Mesothelial cell of epicardium (in vitro differentiated cells): ENCODE measurements around the gene SYTL4. TPM values are rescaled to one million over a fixed set of nuclear protein-coding genes. Genes with fewer than 3 reads are reported as not detected.

Experiments
- DNase-seq, 2 experiments: peaks; one replicate each; pipeline ENCODE4 v3.0.0; 2021; ENCODE audit warnings: low spot score in 2 of 2; ENCODE audit not compliant: unreplicated experiment in 2 of 2
- H3K27ac Mint-ChIP-seq: 2 replicates; pipeline ENCODE4 v1.8.0; 2021; ENCODE audit warnings: mixed read lengths
- H3K27me3 Mint-ChIP-seq: 2 replicates; pipeline ENCODE4 v1.8.0; 2021; ENCODE audit warnings: low read depth, mixed read lengths
- H3K36me3 Mint-ChIP-seq: 2 replicates; pipeline ENCODE4 v1.8.0; 2021; ENCODE audit warnings: mixed read lengths
- H3K4me1 Mint-ChIP-seq: 2 replicates; pipeline ENCODE4 v1.8.0; 2021; ENCODE audit warnings: mixed read lengths
- H3K4me3 Mint-ChIP-seq: 2 replicates; pipeline ENCODE4 v1.8.0; 2021; ENCODE audit warnings: mild to moderate bottlenecking, moderate library complexity, mixed read lengths
- H3K9me3 Mint-ChIP-seq: 2 replicates; pipeline ENCODE4 v1.8.0; 2021; ENCODE audit warnings: mixed read lengths
- total RNA-seq: library from RNA; stranded (reverse); gene quantifications from 3 replicates; pipeline ENCODE4 v1.2.1, GENCODE V29; 2021
- TF ChIP-seq, protein P1 (sequence below): fragments of 200-600 bp; sonication (generic); IDR thresholded peaks from one replicate; pipeline ENCODE4 v1.5.0; 2021; ENCODE audit warnings: antibody characterized with exemption; ENCODE audit not compliant: unreplicated experiment

Gene SYTL4
- total RNA-seq, 1 donor from 2014 or later: 1.2 TPM

DNA sequence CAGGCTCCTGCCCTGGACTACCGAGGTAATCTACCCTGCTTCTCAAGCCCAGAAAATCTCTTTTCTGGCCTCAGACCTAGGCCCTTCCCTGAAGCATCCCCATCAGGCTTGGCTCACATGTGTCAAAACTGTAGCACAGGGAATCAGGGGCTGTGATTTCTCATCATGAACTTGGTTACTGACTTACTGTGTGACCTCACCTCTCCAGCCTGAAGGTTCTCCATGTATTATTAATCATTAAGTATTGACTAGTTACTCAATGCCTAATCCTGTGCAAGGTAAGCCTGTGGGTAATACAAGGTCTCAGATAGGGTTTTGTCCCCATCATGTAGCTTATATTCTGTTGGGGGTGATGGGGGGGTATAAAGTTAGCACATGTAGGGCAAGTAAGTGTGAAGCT is 81.1 kb downstream of the SYTL4 start:
- H3K4me3 Mint-ChIP-seq: no peak overlapping the region
- H3K4me1 Mint-ChIP-seq: peaks cover 32% of the 10 kb centered on the region
- no peaks in the 10 kb centered on the region for H3K36me3 Mint-ChIP-seq
- H3K27me3 Mint-ChIP-seq: no peaks in the 10 kb centered on the region
- no peak overlapping the region for H3K27ac Mint-ChIP-seq
- DNase-seq: no peak
- TF ChIP-seq, protein P1, sequence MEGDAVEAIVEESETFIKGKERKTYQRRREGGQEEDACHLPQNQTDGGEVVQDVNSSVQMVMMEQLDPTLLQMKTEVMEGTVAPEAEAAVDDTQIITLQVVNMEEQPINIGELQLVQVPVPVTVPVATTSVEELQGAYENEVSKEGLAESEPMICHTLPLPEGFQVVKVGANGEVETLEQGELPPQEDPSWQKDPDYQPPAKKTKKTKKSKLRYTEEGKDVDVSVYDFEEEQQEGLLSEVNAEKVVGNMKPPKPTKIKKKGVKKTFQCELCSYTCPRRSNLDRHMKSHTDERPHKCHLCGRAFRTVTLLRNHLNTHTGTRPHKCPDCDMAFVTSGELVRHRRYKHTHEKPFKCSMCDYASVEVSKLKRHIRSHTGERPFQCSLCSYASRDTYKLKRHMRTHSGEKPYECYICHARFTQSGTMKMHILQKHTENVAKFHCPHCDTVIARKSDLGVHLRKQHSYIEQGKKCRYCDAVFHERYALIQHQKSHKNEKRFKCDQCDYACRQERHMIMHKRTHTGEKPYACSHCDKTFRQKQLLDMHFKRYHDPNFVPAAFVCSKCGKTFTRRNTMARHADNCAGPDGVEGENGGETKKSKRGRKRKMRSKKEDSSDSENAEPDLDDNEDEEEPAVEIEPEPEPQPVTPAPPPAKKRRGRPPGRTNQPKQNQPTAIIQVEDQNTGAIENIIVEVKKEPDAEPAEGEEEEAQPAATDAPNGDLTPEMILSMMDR: no peak
- peaks cover 25% of the 10 kb centered on the region for H3K9me3 Mint-ChIP-seq

DNA sequence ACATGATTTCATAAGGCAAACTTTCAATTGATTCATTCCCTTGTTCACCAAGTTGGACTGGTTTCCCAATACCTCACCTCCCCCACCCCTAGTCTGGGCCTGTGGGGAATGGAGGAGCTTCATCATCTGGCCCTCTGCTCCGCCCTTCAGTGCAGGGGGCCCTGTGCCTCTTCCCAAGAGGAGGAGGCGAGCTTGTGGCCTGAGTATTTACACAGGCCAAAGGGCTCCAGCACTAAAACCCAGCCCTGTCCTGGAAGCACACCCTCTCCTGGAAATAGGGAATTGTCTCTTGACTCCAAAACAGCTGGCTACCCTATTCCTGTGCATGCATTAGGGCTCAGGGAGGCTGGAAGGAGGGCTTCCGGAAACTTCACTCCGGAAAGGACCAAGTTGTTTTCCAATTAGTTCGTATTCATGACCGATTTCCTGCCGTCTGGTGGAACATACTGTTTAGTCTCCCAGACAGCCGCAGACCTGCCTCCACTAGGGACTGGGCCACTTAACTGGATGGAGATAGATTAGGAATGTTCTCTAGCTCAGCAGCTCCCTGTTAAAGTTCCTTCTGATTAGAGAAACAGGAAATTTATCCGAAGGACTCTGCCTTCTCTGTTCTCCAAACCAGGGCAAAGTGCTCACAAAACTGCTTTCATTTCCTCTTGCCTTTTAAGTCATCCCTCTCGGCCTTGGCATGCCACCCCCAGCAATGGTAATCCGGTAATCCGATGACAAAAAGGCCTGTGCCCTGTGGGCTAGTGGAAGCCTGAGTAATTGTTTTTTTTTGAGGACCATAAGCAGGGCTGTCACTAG is 82.2 kb downstream of the SYTL4 start:
- no peaks in the 10 kb centered on the region for H3K27me3 Mint-ChIP-seq
- no peaks in the 10 kb centered on the region for H3K36me3 Mint-ChIP-seq
- TF ChIP-seq, protein P1: no peak
- peaks cover 28% of the 10 kb centered on the region for H3K9me3 Mint-ChIP-seq
- H3K4me1 Mint-ChIP-seq: peaks cover 36% of the 10 kb centered on the region
- H3K27ac Mint-ChIP-seq: peak overlapping the region; percentile 97
- no peak for DNase-seq
- no peak overlapping the region for H3K4me3 Mint-ChIP-seq

DNA sequence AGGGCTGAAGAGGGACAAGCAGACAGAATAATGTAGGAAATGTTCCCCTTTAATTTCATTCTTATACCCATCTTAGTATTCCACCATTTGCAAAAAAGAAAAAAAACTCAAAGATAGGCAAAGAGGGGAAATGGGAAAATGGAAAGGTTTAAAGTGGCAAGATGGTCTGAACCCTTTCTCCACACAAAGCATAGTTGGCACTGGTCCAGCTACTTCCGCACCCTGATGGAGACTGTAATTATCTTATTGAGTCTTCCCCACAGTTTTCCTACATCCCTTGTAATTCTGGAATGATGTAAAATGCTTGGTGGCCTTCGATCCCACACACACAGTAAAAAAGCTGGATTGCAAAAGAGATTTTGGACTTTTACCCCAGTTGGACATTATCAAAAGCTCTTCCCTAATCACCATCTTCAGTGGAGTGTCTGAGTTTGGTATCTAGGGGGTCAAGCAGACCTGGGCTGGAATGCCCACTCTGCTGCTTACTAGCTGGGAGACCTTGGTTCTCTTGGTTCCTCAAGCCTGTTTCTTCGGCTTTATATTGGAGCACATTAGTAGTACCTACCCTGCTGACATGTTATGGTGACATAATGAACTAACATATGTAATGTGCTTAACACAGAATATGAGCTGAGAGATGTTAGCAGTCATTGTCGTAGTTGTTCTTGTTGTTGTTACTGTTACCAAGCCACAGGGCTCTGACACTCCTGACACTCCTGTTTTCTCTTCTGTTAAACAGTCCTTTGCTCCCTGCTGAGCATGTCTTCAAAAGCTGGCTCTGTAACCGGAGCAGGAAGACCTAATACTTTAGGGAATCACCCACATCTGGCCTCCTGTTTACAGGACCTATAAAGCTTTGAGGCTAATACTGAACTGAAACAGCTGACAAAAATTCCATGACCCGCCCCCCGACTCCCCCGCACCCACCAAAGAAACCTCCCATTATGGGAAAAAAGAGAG is 83.2 kb downstream of the SYTL4 start:
- TF ChIP-seq, protein P1: no peak
- H3K27me3 Mint-ChIP-seq: no peaks in the 10 kb centered on the region
- no peak overlapping the region for H3K4me3 Mint-ChIP-seq
- H3K36me3 Mint-ChIP-seq: no peaks in the 10 kb centered on the region
- H3K4me1 Mint-ChIP-seq: peaks cover 43% of the 10 kb centered on the region
- H3K9me3 Mint-ChIP-seq: peaks cover 26% of the 10 kb centered on the region
- peak overlapping the region; percentile 97 for H3K27ac Mint-ChIP-seq
- no peak for DNase-seq

DNA sequence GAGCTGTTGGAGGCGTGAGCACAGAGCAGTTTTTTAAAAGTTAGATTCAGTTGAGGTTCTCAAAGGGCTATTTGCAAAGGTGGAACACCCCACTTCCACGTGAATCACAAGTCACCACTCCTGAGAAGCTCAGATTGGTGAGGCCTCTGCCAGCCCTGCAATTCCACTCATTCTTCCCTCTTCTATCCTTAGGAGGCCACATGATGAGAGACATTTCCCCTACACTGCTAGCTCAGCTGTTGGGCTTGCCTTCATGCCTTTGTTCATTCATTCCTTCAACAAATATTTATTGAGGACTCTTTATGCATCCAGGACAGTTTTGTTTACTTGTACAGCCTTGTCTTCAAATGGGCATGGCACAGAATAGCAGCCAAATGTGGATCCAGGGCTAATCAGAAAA is 84.2 kb downstream of the SYTL4 start:
- Mint-ChIP-seq H3K4me3 (no peak overlapping the region), H3K4me1 (peaks cover 53% of the 10 kb centered on the region), H3K9me3 (peaks cover 17% of the 10 kb centered on the region), H3K36me3 (no peaks in the 10 kb centered on the region), H3K27ac (peak overlapping the region; percentile 97), H3K27me3 (no peaks in the 10 kb centered on the region)
- no peak for DNase-seq
- TF ChIP-seq, protein P1: no peak

DNA sequence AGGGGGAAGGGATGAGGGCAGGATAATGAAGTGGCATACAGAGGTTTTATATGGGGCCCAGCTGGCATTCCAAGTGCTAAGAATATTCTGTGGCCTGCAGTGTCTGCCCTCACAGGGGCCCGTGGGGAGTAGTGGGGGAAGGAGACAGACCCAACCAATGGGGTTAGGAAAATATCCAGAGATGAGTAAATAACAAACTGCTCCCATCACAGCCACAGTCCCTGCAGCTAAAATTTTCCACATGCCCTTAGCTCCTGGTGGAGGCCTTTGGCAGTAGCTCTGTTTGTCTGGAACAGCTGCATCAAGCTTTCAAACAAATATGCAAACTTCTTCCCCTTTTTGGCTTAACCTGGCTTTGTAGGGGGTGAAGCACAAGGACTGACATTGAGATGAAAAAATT is 84.8 kb downstream of the SYTL4 start:
- TF ChIP-seq, protein P1: no peak
- no peaks in the 10 kb centered on the region for H3K27me3 Mint-ChIP-seq
- no peak overlapping the region for H3K27ac Mint-ChIP-seq
- DNase-seq: no peak
- H3K4me1 Mint-ChIP-seq: peaks cover 59% of the 10 kb centered on the region
- H3K9me3 Mint-ChIP-seq: peaks cover 20% of the 10 kb centered on the region
- H3K4me3 Mint-ChIP-seq: no peak overlapping the region
- H3K36me3 Mint-ChIP-seq: no peaks in the 10 kb centered on the region
